GM12878 (cell line): Measurements from ENCODE around the gene SCNN1A. TPM values are rescaled to one million over a fixed set of nuclear protein-coding genes. Genes with fewer than 3 reads are reported as not detected.

Experiments used
- ATAC-seq: fragments of 200-7000 bp; cut with Tn5 transposase; 3 replicates; pipeline ENCODE4 v1.9.1; 2020; ENCODE audit warnings: mild to moderate bottlenecking, moderate library complexity
- BruUV-seq: library from RNA; stranded (reverse); fragments of 400-500 nt; replicated peaks from 2 replicates; lab custom pipeline; 2021; lab: Mats Ljungman, UMichigan
- CTCF ChIA-PET: fragments of 300-600 bp; sonication (Branson Sonifier 250); formaldehyde crosslinking; extraction: SDS; loops from one replicate; lab custom pipeline; 2021; ENCODE audit warnings: inconsistent platforms; lab: Yijun Ruan, JAX
- POLR2A ChIA-PET: fragments of 350-600 bp; formaldehyde crosslinking; extraction: SDS; loops from one replicate; lab custom pipeline; 2021; ENCODE audit warnings: inconsistent platforms; lab: Charles Lee
- RAD21 ChIA-PET: fragments of 300-600 bp; sonication (Branson Sonifier 250); formaldehyde crosslinking; loops from one replicate; lab custom pipeline; 2023; ENCODE audit warnings: antibody characterized with exemption; ENCODE audit not compliant: unreplicated experiment; lab: Charles Lee
- SMC1A ChIA-PET: fragments of 300-600 bp; sonication (Branson Sonifier 250); formaldehyde crosslinking; loops from one replicate; lab custom pipeline; 2023; ENCODE audit not compliant: unreplicated experiment, uncharacterized antibody; lab: Charles Lee
- DNase-seq: peaks from one replicate; pipeline ENCODE4 v3.0.0-alpha.2; 2011; ENCODE audit warnings: low read depth, low spot score
- FAIRE-seq: peaks from 3 replicates; lab custom pipeline; 2011; peaks lifted over from hg19 to GRCh38; lab: Jason Lieb, UNC
- H2AFZ ChIP-seq: 2 replicates; pipeline ENCODE4 v1.6.0; 2011; ENCODE audit warnings: low read depth, low read length, control low read depth; ENCODE audit not compliant: control insufficient read depth
- H3K27ac ChIP-seq: 2 replicates; pipeline ENCODE4 v1.5.1; 2011; ENCODE audit warnings: control low read depth; ENCODE audit not compliant: control insufficient read depth, insufficient read depth
- H3K27me3 ChIP-seq, 2 experiments: replicated peaks in 1 of 2; 2 replicates each; pipeline versions ENCODE4 v1.6.0 to v1.6.1; 2011; ENCODE audit warnings: low read length in 1 of 2; ENCODE audit not compliant: control insufficient read depth in 2 of 2, insufficient read depth in 2 of 2
- H3K36me3 ChIP-seq, 2 experiments: 2 replicates each; pipeline ENCODE4 v1.5.1; 2011; ENCODE audit warnings: low read length in 1 of 2; ENCODE audit not compliant: control insufficient read depth in 2 of 2, insufficient read depth in 2 of 2
- H3K4me1 ChIP-seq: 2 replicates; pipeline ENCODE4 v1.6.1; 2011; ENCODE audit warnings: mild to moderate bottlenecking, low read length, moderate library complexity, mixed read lengths; ENCODE audit not compliant: control insufficient read depth, insufficient read depth
- H3K4me2 ChIP-seq: 2 replicates; pipeline ENCODE4 v1.6.0; 2011; ENCODE audit warnings: control low read depth; ENCODE audit not compliant: control insufficient read depth, insufficient read depth
- H3K4me3 ChIP-seq: fragments of 200-600 bp; sonication (generic); 2 replicates; pipeline ENCODE4 v1.5.1; 2016
- H3K79me2 ChIP-seq: 2 replicates; pipeline ENCODE4 v1.6.0; 2011; ENCODE audit warnings: low read length; ENCODE audit not compliant: control insufficient read depth, insufficient read depth
- H3K9ac ChIP-seq: 2 replicates; pipeline ENCODE4 v1.8.0; 2011; ENCODE audit warnings: low read length, control low read depth, mixed read lengths; ENCODE audit not compliant: control insufficient read depth, insufficient read depth
- H3K9me3 ChIP-seq: replicated peaks from 3 replicates; pipeline ENCODE4 v1.5.1; 2011; ENCODE audit warnings: mild to moderate bottlenecking, low read length; ENCODE audit not compliant: control insufficient read depth, insufficient read depth
- H4K20me1 ChIP-seq: 2 replicates; pipeline ENCODE4 v1.6.0; 2011; ENCODE audit not compliant: control insufficient read depth, insufficient read depth
- CHD4 ChIP-seq: fragments of 200-600 bp; sonication (generic); IDR thresholded peaks from 2 replicates; pipeline ENCODE4 v1.6.1; 2016; ENCODE audit warnings: mild to moderate bottlenecking
- HCFC1 ChIP-seq: fragments of 150-350 bp; IDR thresholded peaks from 2 replicates; pipeline ENCODE4 v1.6.1; 2014; ENCODE audit warnings: low read length
- IRF3 ChIP-seq: fragments of 450-650 bp; IDR thresholded peaks from 2 replicates; pipeline ENCODE4 v1.6.1; 2014; ENCODE audit warnings: mild to moderate bottlenecking
- PKNOX1 ChIP-seq: fragments of 450-650 bp; IDR thresholded peaks from 2 replicates; pipeline ENCODE4 v1.6.1; 2016; ENCODE audit warnings: mild to moderate bottlenecking
- SMC3 ChIP-seq: IDR thresholded peaks from 2 replicates; pipeline ENCODE4 v1.6.1; 2011; ENCODE audit warnings: low read length, improper control_type of control experiment, borderline replicate concordance
- SRF ChIP-seq, 2 experiments: IDR thresholded peaks; 2 replicates each; pipeline ENCODE4 v1.6.1; 2011; ENCODE audit warnings: low read depth in 2 of 2, low read length in 2 of 2, mild to moderate bottlenecking in 1 of 2, moderate library complexity in 1 of 2
- WRNIP1 ChIP-seq: IDR thresholded peaks from 2 replicates; pipeline ENCODE4 v1.6.1; 2011; ENCODE audit warnings: low read depth, low read length, improper control_type of control experiment, borderline replicate concordance
- ZBTB11 ChIP-seq: fragments of 450-650 bp; formaldehyde crosslinking; IDR thresholded peaks from 2 replicates; pipeline ENCODE4 v1.5.0; 2022; ENCODE audit warnings: mild to moderate bottlenecking, missing genetic modification characterization
- WGBS: methylation state at CpG from one replicate; pipeline ENCODE4 v1.1.6; 2016; ENCODE audit warnings: low lambda C conversion rate; ENCODE audit not compliant: insufficient replicate concordance, insufficient coverage; ENCODE audit errors: missing lambda C conversion rate; 5-methylcytosine and 5-hydroxymethylcytosine counted together
- in situ Hi-C: fragments of 300-500 bp; cut with MboI; formaldehyde crosslinking; loops from 9 replicates; pipeline ENCODE4 v1.14.3; 2018; ENCODE audit warnings: mixed read lengths
- intact Hi-C: fragments of 100-400 bp; cut with micrococcal nuclease; formaldehyde crosslinking; loops from one replicate; pipeline ENCODE4 v1.14.2; 2022; ENCODE audit not compliant: unreplicated experiment
- polyA plus RNA-seq, 11 experiments: library from polyadenylated mRNA; depleted of rRNA in 4 of 11; unstranded in 6 of 11; stranded (reverse) in 5 of 11; fragments of >200 nt; fragmentation: Nextera tagmentation in 4 of 11; fragmentation: Illumina TruSeq in 1 of 11; extraction: Ambion mirVana in 4 of 11; extraction: Trizol in 1 of 11; gene quantifications; 1 replicate in 1 of 11; 2 replicates in 10 of 11; pipeline versions ENCODE4 v1.2.1 to v1.2.3, GENCODE V29; 2011 to 2016; ENCODE audit warnings: inconsistent platforms in 2 of 11, missing spikeins in 2 of 11, low read depth in 1 of 11
- total RNA-seq, 4 experiments: library from RNA; depleted of rRNA in 3 of 4; stranded (reverse); fragments of >200 nt in 3 of 4; fragmentation: Illumina TruSeq in 1 of 4; extraction: Trizol in 1 of 4; gene quantifications; 2 replicates each; pipeline versions ENCODE4 v1.2.1 to v1.2.3, GENCODE V29; 2013 to 2021

SCNN1A gene
- total and polyA plus RNA-seq, 10 of the 15 experiments (the other 5 are each of a cell fraction or from before 2014, with no cell fraction given), result 0.14 to 0.69 TPM; not detected in 8

- FAIRE-seq, result no peak
These were observed 67.8 kb downstream of the SCNN1A start for GRCh38 chr12:6307529-6307928.

More at GRCh38 chr12:6307529-6307928, 67.8 kb downstream of the SCNN1A start:
- Histone ChIP-seq H3K9me3 (no peaks in the 10 kb centered on the region), H3K27ac (no peak overlapping the region), H3K4me2 (no peak overlapping the region), H3K4me1 (peaks cover 23% of the 10 kb centered on the region), H2AFZ (no peak overlapping the region), H3K27me3 (no peaks in the 10 kb centered on the region), H3K36me3 (no peaks in the 10 kb centered on the region), H3K4me3 (no peak overlapping the region), H3K79me2 (no peaks in the 10 kb centered on the region), H3K9ac (no peak overlapping the region), H4K20me1 (no peaks in the 10 kb centered on the region)
- BruUV-seq, result no TSS peak
- DNase-seq (no peak), ATAC-seq (no peak)
- WGBS, result 36% methylated on average over 5 of the region's 5 CpGs
- in situ Hi-C loops, result no loop called here
- TF ChIP-seq IRF3 (no peak), HCFC1 (no peak), ZBTB11 (CRISPR knock-in tag) (no peak), CHD4 (no peak), SRF (IDR thresholded peaks at IDR 0.05; ENCODE audit: low read depth in 2 of 2, low read length in 2 of 2) (no peak), SMC3 (no peak), PKNOX1 (no peak), WRNIP1 (no peak)
- CTCF ChIA-PET, result interaction anchor here (1.0 to 3.8 kb wide), 4 partner anchors 12 to 29 kb away, joined by 3 to 9 read pairs (median 3); no protein-coding TSS in a partner anchor
- SMC1A ChIA-PET, result interaction anchor here (1.1 kb wide), 1 partner anchor 23 kb away, joined by 3 read pairs; no protein-coding TSS in a partner anchor
- POLR2A ChIA-PET, result interaction anchor here (0.8 kb wide), 1 partner anchor 35 kb away, joined by 3 read pairs; no protein-coding TSS in a partner anchor
- RAD21 ChIA-PET, result interaction anchor here (1.3 to 1.4 kb wide), 2 partner anchors 13 to 29 kb away, joined by 3 to 5 read pairs; no protein-coding TSS in a partner anchor
- intact Hi-C loops, result no loop called here
